ENCODE results near the gene ILRUN.
"Not testable (repeated sequence)": the region's sequence is repeated elsewhere in the genome, so short reads cannot be mapped to it uniquely, and the experiment has no call there.

The ILRUN gene

GRCh38 chr6:34663371-34663770, 33.2 kb downstream of the ILRUN start:
- DNase-seq, result no peak

- no peak for DNase-seq
These were observed 35.2 kb downstream of the ILRUN start for GRCh38 chr6:34661357-34661756.

DNA sequence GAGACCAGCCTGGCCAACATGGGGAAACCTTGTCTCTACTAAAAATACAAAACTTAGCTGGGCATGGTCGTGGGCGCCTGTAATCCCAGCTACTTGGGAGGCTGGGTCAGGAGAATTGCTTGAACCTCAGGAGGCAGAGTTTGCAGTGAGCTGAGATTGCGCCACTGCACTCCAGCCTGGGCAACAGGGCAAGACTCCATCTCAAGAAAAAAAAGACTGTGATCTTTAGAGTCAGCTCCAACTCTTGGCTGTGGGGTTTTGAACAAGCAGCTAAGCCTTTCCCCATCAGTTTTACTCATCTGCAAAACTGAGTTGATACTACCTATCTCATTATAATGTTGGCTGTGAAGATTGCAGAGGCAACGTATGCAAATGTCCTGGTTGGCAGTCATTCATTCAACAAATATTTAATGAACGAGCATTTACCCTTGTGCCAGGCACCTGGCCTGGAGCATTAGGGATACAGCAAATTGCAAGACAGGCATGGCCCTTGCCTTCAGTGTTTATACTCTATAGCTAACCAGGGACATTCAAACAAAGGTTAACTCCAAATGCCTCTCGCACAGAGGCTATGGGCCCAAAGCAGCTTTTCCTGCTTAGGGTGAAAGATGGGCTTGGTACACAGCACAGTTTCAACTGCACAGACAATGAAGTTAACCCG, 37.8 kb downstream of the ILRUN start:
- DNase-seq, result no peak

DNA sequence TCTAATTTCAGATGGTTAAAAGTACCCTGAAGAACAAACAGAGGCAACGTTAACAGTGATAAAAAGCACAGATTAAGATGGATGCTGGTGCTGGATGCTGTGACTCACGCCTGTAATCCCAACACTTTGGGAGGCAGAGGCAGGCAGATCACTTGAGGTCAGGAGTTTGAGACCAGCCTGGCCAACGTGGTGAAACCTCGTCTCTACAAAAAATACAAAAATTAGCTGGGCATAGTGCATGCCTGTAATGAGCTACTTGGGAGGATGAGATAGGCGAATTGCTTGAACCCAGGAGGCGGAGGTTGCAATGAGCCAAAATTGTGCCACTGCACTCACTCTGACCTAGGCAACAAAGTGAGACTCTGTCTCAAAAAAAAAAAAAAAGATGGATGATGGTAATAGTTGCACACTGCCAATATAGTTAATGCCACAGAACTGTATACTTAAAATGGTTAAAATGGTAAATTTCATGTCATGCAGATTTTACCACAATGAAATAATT, 38.5 kb downstream of the ILRUN start:
- DNase-seq, result not testable (repeated sequence)

DNA sequence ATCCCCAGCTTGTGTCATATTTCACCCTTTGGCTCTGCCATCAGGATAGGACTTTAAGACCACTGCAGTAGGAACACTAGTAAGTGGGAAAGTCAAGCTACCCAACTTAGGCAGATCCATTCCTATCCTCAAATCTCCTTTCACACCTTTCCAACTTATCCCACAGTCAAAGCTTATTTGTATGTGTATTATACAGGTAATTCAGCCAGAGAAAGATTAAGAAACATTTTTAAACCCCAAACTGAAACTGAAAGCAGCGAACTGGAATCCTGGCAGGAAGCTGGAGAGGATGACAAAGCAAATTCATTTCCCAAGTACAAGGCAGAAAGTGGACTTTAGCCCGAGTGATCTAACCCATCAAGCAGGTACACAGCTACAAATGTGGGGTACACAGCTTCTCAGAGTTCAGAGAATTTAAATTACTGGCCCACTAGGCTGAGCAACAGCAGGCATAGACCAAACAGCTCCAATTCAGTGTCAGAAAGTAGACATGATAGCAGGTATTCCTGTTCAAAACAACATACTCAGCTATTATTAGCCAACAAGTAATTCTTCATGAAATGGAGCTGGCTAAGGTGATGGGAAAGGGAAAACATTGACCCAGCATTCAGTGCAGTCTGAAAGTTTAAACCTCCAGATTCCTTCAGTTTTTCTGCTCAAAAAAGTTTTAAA, 39.1 kb downstream of the ILRUN start:
- peak; percentile 69 to 79 (median 72) for DNase-seq

- no peak for DNase-seq
These were observed 39.6 kb downstream of the ILRUN start for GRCh38 chr6:34657037-34657306.

GRCh38 chr6:34656378-34657036, 40.1 kb downstream of the ILRUN start:
- peak; percentile 72 to 84 (median 80) for DNase-seq

- DNase-seq, result not testable (repeated sequence)
These were observed 40.6 kb downstream of the ILRUN start for GRCh38 chr6:34655876-34656377.

DNA sequence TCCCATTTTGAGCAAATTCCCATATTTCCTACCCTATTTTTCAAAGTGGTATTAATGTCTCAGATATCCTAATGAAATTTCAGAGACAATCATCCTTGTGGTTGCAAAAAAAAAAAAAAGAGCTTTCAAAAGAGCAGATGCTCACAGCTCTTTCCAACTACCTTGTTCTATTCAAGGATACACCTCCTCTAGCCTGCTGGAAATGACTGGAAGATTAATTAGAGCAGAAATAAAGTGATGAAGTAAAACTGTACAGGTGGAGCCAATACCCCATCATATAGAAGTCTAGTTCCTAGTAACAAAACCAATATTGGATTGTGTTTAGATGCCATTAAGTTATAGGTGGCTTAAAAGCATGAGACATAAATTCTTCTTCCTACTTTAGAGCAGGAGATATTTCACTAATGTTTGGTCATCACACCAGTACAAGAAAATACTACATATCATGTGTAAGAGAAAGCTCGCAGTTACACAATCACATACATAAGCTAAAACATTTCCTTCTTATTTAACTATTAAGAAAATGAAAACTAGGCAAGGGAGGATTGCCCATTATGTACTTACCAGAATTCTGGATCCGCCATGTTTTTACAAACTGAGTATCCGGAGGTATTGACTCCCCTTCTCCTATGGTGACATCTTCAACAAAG, 42.4 kb downstream of the ILRUN start:
- DNase-seq, result peak; percentile 17 to 61 (median 58)

DNA sequence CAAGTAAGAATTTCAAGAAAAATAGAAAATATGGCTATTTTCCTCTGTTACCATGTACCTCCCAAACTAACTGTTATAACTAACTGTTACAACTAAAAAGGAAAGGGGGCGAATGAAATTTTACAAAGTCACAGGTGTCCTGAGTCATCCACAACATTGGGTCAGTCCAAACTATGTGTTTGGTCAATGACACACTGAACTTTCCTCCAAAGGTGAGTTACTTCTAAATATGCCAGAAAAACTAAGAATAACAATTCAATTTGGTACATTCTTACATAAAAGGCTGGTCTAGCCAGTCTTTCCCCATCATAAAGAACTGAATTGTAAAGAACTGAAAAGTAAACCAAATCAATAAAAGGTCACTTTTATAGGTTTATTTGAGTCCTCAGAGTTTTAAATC, 44.3 kb downstream of the ILRUN start:
- DNase-seq, result no peak

DNA sequence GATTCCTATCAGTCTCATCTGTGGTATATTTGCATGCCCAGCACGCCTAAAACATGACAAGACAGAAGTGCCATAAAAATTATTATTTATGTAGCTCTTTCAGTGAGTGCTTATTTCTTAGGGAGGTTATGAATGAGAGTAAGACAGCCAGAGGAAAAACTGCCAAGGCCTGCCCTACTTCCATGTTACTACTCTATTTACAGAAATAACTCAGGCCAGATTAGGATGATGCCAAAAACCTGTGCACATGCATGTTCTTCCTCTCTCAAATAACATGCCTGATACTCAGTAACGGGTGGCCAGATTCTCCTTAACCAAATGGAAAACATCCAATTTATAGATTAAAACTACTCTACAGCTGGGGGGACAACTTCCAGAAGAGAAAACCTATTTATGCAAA, 45.7 kb downstream of the ILRUN start:
- DNase-seq, result no peak

DNA sequence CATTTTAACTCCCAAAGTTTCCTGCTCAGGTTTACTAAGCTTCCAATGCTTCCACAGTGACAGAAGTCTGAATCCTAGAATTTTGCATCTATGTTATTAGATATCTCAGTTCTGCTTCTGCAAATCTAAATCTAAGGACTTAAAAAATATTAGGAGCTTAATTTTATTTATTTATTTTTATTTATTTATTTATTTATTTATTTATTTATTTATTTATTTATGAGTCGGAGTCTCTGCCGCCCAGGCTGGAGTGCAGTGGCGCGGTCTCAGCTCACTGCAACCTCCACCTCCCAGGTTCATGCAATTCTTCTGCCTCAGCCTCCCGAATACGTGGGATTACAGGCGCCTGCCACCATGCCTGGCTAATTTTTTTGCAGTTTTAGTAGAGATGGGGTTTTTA, 46.3 kb downstream of the ILRUN start:
- not testable (repeated sequence) for DNase-seq

GRCh38 chr6:34648806-34649205, 47.8 kb downstream of the ILRUN start:
- DNase-seq, result no peak
